Measurements from ENCODE around the gene PHLDA1.

DNA sequence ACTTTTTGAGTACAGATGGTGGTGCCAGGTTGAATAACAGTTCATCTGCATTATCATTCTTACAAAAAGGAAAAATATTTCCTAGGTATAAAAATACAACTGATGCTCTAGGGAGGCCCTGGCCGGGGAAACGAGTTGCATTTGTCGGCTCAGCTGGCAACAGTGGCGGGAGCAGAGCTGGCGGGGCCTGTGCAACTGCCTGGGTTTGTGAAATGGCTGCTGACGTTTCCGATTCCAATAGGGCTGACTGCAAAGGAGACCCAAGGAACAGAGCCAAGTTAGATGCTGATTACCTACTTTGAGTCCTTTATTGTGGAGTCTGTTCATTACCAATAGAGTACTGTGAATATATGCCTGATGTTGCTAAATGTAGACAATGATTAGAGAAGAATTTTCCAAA is 25.8 kb upstream of the PHLDA1 start:
- TF ChIP-seq POLR2A (IDR thresholded peaks at IDR 0.05) (no peak), CTCF (IDR thresholded peaks at IDR 0.05) (no peak)

Data from thyroid gland (tissue), 4 donors.